ENCODE data around the gene MSANTD1.

The MSANTD1 gene

DNA sequence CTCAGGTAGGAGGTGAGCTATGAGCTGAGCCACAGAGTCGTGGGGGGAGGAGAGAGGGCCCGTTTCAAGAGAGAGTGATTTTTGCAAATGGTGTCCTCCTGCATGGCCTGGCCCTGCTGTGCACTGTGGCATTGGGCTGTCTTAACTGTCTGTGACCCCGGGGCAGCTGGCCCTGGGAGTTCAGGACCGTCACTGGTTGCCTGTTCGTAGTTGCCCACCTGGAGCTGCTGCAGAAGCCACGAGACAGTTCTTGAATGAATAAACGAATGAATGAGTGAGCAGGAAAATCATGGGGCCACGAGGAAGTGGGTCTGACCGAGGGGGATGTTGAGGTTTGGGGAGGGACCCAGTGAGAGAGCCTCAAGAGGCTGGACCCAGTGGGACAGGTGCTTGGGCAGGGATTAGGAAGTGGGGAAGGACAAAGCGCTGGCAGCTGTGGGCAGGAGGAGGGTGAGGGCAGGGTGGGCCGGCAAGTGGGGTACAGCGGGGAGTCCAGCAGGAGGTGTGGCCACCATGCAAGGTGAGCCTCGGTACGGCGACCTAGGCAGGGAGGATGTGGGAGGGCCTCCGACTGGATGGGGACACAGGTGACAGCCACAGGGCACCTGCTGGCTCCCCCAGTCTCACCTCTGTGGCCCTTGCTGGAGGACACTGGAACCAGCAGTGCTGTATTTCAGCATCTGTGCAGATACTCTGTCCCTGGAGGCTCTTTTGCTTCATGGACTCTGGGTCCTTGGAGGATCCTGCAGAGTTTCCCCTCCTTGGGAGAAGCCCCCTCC, 54.0 kb downstream of the MSANTD1 start:
- DNase-seq (ENCODE audit: low read depth, low spot score) = no peak

DNA sequence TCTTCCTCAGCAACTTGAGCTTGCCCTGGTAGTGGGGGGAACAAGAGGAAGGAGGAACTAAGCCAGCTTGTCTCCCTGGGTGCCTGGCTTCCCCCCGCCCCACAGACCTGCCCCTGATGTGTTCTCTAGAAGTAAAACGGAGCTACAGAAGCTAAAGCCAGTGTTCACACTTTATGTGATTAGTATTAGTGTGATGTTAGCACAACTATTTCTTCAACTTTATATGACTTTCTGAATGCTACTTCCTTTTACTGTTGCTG, 54.5 kb downstream of the MSANTD1 start:
- DNase-seq (ENCODE audit: low read depth, low spot score) = no peak

DNA sequence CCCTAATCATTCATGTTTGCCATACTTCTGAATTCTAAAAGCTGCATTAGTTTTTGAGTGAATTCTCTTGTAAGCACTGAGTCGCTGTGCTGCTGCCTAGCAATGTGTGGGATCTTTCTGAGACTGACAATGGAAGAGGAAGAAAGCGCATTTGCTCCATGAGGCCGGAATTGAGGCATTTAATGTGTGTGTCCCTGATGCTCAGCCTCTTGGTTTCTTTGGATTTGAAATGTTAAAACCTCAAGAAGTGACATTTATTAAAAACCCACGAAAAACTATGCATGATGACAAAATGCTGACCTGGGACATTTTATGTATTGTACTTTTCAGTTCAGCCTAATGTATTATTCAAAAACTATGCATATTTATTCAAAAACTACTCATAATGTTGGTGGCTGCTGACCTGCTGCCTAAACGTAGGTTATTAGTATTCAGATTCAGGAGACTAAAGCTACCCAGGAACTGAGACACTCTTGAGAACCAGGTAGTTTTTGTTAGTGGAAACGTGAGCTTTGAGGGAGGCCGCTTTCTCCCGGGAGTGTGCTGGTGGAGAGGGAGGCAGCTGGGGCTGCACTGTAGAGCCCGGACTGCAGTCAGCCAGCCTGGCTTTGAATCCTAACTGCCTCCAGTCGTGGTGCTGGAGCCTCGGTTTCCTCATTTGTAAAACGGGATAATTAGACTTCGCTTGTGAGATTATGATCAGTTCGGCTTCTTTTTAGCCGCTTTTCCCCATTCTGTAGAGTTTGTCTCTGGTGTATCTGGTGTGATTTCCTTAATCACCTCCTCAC, 55.2 kb downstream of the MSANTD1 start:
- peak; percentile 29 for DNase-seq (ENCODE audit: low read depth, low spot score)

DNA sequence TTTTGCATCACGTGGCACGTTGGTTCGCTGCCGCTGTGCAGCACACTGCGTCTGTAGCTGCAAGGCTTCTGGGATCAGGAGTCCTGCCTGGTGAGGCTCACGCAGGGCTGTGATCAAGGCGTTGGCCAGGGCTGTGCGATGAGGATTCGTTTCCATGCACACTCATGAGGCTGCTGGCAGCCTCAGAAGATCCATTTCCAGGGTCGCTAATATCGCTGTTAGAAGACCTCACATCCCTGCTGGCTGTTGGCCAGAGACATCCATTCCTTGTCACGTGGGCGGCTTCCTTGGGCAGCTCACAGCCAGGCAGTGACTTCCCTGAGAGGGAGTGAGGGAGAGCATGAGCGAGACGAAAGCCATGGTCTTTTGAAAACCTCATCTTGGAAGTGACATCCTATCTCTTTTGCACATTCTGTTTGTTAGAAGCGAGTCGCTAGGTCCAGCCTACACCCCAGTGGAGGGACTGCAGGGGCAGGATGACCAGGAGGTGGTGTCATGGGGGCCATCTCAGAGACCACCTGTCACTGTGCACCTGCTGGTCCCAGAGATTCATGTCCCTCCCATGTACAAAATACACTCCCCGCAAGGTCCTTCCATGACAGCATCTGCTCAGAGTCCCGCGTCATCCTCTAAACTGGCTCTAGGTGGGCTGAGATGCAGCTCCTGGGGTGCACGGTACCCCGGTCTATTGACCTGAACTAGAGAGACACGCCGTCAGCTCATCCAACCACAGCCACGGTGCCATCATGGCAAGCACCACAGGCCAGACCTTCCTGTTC, 56.1 kb downstream of the MSANTD1 start:
- peak; percentile 57 for DNase-seq (ENCODE audit: low read depth, low spot score)

DNA sequence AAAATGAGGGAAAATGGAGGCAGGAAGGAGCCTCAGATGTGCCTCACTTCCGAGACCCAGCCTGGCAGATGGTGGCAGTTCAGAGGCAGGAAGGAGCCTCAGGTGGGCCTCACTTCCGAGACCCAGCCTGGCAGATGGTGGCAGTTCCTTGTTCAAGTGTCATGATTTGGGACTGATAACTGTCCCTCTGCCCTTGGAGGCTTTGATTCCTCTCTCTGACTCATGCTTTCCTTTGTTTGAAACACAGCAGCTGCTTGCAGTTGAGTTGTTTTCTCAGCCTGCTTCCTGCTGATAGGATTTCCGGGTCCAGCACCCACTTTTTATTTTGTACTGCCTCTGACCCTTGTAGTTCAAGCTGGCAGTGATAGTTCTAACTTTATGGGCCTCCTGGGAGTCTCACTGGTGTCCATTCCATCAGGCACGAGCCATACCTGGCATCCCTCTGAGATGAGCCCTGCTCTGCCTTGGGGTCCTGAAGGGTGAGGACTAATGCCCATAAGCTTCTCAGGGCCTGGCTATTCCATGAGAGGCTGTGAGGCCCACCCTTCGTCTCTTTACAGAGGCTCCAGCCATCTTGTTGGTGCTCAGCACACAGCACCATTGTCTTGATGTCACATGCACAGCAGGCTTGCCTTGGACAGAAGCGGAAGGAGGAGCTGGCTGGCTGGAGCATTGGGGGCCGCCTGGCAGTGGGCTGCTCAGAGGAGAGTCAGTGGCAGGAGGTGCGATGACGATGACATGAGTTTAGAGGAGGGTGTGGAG, 56.8 kb downstream of the MSANTD1 start:
- peak; percentile 26 for DNase-seq (ENCODE audit: low read depth, low spot score)
